RCC 7860 (cell line): ENCODE measurements around the gene PBOV1.

Source experiments
- DNase-seq: peaks from one replicate; pipeline ENCODE4 v3.0.0-alpha.2; 2015; ENCODE audit warnings: low spot score
- FAIRE-seq: peaks from 2 replicates; lab custom pipeline; 2012; peaks lifted over from hg19 to GRCh38; lab: Jason Lieb, UNC

Gene PBOV1

GRCh38 chr6:138206862-138207261 is 11.4 kb downstream of the PBOV1 start:
- DNase-seq, result no peak
- FAIRE-seq, result no peak

GRCh38 chr6:138205437-138206094 is 12.7 kb downstream of the PBOV1 start:
- DNase-seq, result no peak
- FAIRE-seq, result no peak

- FAIRE-seq, result no peak
- no peak for DNase-seq
Observed at GRCh38 chr6:138204792-138205384, 13.4 kb downstream of the PBOV1 start.

- FAIRE-seq, result no peak
- no peak for DNase-seq
Observed at GRCh38 chr6:138204303-138204702, 14.0 kb downstream of the PBOV1 start.

GRCh38 chr6:138203315-138203714 is 15.0 kb downstream of the PBOV1 start:
- no peak for DNase-seq
- FAIRE-seq, result no peak

- no peak for DNase-seq
- FAIRE-seq, result no peak
Observed at GRCh38 chr6:138201836-138202235, 16.5 kb downstream of the PBOV1 start.

- FAIRE-seq (no peak), DNase-seq (no peak)
Observed at GRCh38 chr6:138198430-138199091, 19.7 kb downstream of the PBOV1 start.

GRCh38 chr6:138197570-138197969 is 20.7 kb downstream of the PBOV1 start:
- DNase-seq, result no peak
- FAIRE-seq, result no peak

- DNase-seq (no peak), FAIRE-seq (no peak)
Observed at GRCh38 chr6:138196122-138196738, 22.1 kb downstream of the PBOV1 start.

GRCh38 chr6:138194287-138194686 is 24.0 kb downstream of the PBOV1 start:
- FAIRE-seq, result no peak
- DNase-seq, result no peak

GRCh38 chr6:138188278-138188941 is 29.9 kb downstream of the PBOV1 start:
- FAIRE-seq, result no peak
- DNase-seq, result no peak

GRCh38 chr6:138187156-138187555 is 31.1 kb downstream of the PBOV1 start:
- FAIRE-seq (no peak), DNase-seq (no peak)

GRCh38 chr6:138184230-138184629 is 34.1 kb downstream of the PBOV1 start:
- FAIRE-seq, result no peak
- DNase-seq, result no peak

- FAIRE-seq (no peak), DNase-seq (no peak)
Observed at GRCh38 chr6:138183790-138184134, 34.5 kb downstream of the PBOV1 start.

- no peak for DNase-seq
- no peak for FAIRE-seq
Observed at GRCh38 chr6:138182939-138183789, 35.1 kb downstream of the PBOV1 start.

- FAIRE-seq, result no peak
Observed at GRCh38 chr6:138176652-138177232, 41.5 kb downstream of the PBOV1 start.

GRCh38 chr6:138175596-138175995 is 42.7 kb downstream of the PBOV1 start:
- no peak for FAIRE-seq
- no peak for DNase-seq

More at GRCh38 chr6:138176652-138177232, 41.5 kb downstream of the PBOV1 start:
- no peak for DNase-seq
